ENCODE data around the gene GYS2. TPM values are rescaled to one million over a fixed set of nuclear protein-coding genes. Genes with fewer than 3 reads are reported as not detected.

The GYS2 gene
- total RNA-seq, 1 donor from 2014 or later, result not detected

DNA sequence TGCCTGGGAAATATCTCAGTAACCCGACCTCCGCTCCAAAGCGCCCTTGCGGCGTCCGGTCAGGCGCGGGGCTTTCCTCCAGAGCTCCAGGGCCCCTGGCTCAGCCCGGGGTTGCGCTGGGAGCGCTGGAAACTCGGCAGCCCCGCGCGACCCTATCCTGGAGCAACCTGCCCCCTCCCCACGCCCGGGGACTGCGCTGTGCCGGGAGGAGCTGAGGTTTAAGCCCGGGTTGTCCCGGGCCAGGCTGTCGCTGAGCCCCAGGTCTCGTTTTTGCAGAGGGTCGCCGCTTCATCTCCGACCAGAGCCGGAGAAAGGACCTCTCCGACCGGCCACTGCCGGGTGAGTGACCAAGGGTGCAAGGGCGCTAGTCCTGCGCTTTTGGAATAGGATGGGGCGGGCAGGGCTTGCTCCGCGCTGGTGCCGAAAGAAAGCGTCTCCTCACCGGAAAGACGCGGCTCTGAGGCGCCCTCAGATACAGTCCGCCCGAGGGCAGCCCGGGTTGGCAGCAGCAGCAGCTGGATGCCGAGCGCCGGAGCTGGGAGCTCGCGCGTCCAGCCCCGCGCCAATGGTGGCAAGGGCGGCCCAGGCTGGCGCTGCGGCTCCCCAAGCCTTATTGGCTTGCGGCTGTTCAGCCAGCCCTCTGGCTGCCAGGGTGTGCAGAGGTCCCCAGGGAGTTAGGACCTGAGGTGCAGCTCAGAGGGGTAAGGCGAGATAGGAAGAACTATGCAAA is 77.0 kb downstream of the GYS2 start:
- Mint-ChIP-seq H3K27me3 (ENCODE audit: low read depth) (peaks cover 64% of the 10 kb centered on the region), H3K27ac (no peak overlapping the region), H3K9me3 (peaks cover 7% of the 10 kb centered on the region), H3K4me1 (peaks cover 11% of the 10 kb centered on the region), H3K36me3 (no peaks in the 10 kb centered on the region), H3K4me3 (peak overlapping the region; percentile 58)
- peak; percentile 36 to 64 for DNase-seq (ENCODE audit: low spot score in 2 of 2, unreplicated experiment in 2 of 2)
- TF ChIP-seq CTCF (IDR thresholded peaks at IDR 0.05; ENCODE audit: unreplicated experiment), result no peak

DNA sequence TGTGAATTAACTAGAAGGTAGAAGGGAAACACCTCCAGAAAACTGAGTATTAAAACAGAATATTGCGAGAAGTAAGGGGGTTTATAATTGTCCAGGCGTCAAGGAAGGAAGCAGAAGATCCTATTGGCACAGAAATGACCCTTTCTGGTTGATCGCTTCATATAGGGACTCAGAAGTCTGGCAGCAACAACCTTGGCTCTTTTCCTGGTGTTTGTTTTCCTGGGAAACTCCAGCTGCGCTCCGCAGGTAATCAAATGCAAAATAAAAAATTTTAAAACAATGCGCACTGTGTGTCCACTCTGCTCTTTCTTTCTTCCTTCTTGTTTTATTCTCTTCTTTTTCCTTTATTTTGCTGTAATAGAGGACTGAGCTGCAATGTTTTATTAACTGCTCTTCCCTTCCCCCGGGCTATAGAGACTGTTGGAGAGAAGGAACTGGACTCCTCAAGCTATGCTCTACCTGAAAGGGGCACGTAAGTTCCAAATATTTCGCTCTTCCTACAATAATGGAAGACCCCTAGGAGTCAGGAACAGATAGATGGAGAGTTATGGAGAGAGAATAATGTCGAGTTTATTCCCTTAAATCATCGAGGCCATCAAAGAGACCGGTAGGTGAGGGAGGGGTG is 77.8 kb downstream of the GYS2 start:
- Mint-ChIP-seq H3K4me3 (peak overlapping the region; percentile 58), H3K4me1 (peaks cover 11% of the 10 kb centered on the region), H3K27me3 (ENCODE audit: low read depth) (peaks cover 63% of the 10 kb centered on the region), H3K36me3 (no peaks in the 10 kb centered on the region), H3K9me3 (peaks cover 7% of the 10 kb centered on the region), H3K27ac (no peak overlapping the region)
- no peak for DNase-seq (ENCODE audit: low spot score in 2 of 2, unreplicated experiment in 2 of 2)
- TF ChIP-seq CTCF (IDR thresholded peaks at IDR 0.05; ENCODE audit: unreplicated experiment), result no peak

- TF ChIP-seq CTCF (IDR thresholded peaks at IDR 0.05; ENCODE audit: unreplicated experiment), result no peak
- H3K9me3 Mint-ChIP-seq, result peaks cover 7% of the 10 kb centered on the region
- H3K27ac Mint-ChIP-seq, result no peak within 1 kb of the TSS
- peaks cover 11% of the 10 kb centered on the region for H3K4me1 Mint-ChIP-seq
- no peak for DNase-seq (ENCODE audit: low spot score in 2 of 2, unreplicated experiment in 2 of 2)
- peak within 1 kb of the TSS; percentile 58 for H3K4me3 Mint-ChIP-seq
- peaks cover 56% of the 10 kb centered on the region for H3K27me3 Mint-ChIP-seq (ENCODE audit: low read depth)
- no peaks in the 10 kb centered on the region for H3K36me3 Mint-ChIP-seq
Measured at GRCh38 chr12:21526053-21526452, 78.6 kb downstream of the GYS2 start, which contains the start of gene SPX. Gene SPX, plus strand, starts transcription at chr12:21526296. Its CDS starts 177 bp downstream, at chr12:21526473.

GRCh38 chr12:21523148-21523547 is 81.5 kb downstream of the GYS2 start:
- Mint-ChIP-seq H3K36me3 (no peaks in the 10 kb centered on the region), H3K27me3 (ENCODE audit: low read depth) (peaks cover 31% of the 10 kb centered on the region), H3K9me3 (peaks cover 7% of the 10 kb centered on the region), H3K4me3 (no peak overlapping the region), H3K27ac (no peak overlapping the region), H3K4me1 (peaks cover 6% of the 10 kb centered on the region)
- DNase-seq (ENCODE audit: low spot score in 2 of 2, unreplicated experiment in 2 of 2), result no peak
- TF ChIP-seq CTCF (IDR thresholded peaks at IDR 0.05; ENCODE audit: unreplicated experiment), result no peak

DNA sequence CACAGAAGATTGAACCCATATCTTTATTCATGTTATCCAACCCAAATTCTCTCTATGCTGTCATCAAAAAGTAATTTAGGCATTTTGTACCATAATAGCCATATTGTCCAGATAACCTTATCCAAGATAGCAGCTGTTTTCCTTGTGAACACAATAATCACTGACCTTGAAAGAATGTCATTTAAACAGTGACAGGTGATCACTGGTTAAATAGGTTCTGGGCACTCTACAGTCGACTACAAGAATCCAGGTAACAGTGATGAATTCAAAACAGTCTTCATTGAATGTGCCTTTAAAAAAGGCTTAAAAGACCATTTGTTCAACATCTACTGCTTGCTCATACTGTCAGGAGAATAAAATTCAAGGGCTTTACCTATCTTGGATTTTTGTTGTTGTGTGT is 83.1 kb downstream of the GYS2 start:
- Mint-ChIP-seq H3K36me3 (no peaks in the 10 kb centered on the region), H3K27me3 (ENCODE audit: low read depth) (peaks cover 15% of the 10 kb centered on the region), H3K9me3 (peaks cover 7% of the 10 kb centered on the region), H3K27ac (no peak overlapping the region), H3K4me1 (no peaks in the 10 kb centered on the region), H3K4me3 (no peak overlapping the region)
- no peak for DNase-seq (ENCODE audit: low spot score in 2 of 2, unreplicated experiment in 2 of 2)
- no peak for TF ChIP-seq CTCF (IDR thresholded peaks at IDR 0.05; ENCODE audit: unreplicated experiment)

Measured in mesothelial cell of epicardium (in vitro differentiated cells).